ENCODE data around the gene SPRED3. TPM values are rescaled to one million over a fixed set of nuclear protein-coding genes. Genes with fewer than 3 reads are reported as not detected.
"Not testable (repeated sequence)": the region's sequence is repeated elsewhere in the genome, so short reads cannot be mapped to it uniquely, and the experiment has no call there.

The SPRED3 gene, protein sequence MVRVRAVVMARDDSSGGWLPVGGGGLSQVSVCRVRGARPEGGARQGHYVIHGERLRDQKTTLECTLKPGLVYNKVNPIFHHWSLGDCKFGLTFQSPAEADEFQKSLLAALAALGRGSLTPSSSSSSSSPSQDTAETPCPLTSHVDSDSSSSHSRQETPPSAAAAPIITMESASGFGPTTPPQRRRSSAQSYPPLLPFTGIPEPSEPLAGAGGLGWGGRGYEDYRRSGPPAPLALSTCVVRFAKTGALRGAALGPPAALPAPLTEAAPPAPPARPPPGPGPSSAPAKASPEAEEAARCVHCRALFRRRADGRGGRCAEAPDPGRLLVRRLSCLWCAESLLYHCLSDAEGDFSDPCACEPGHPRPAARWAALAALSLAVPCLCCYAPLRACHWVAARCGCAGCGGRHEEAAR
- total RNA-seq (0.68 and 4.0 TPM in 2 replicates), polyA plus RNA-seq (2.3 and 3.9 TPM in 2 replicates)

DNA sequence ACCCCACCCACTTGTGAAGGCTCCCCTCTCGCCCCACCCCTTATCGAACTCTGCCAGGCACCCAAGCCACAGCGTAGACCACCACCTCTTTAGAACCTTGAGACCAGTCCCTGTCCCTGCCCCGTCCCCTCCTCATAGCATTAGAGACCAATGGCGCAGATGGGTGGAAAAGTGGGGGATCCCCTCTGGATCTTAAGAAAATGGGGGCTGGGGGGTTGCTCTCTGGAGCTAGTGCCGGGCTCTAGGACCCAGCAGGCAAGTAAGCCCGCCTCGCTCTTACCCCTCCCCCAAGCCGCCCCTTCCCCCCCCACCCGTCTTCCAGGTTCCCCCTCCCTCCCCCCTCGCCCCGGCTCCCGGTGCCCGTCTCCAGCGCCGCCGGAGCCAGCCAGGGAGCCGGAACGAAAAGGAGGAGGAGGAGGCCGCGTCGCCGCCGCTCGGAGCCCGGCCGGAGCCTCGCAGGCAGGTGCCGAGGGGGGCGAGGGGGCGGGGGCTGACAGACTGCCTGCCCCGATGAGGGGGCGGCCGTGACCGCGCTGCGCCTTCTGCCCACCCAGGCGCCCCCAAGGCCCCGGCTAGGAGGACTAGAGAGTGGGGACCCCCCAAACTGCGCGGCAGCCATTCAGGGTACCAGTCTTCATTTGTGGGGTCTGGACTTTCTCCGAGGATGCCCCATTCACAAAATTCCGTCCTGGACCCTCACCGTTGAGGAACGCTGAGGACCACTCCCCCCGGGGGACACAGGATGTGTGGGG lies at the start of gene SPRED3:
Gene SPRED3, plus strand, starts transcription at position 349 of the 752 bp plus-strand sequence. CDS start 1,606 bp downstream, outside the sequence.
- Histone ChIP-seq H3K4me3 (peak within 1 kb of the TSS; percentile 77), H4K20me1 (ENCODE audit: insufficient read depth, poor library complexity, severe bottlenecking) (no peaks in the 10 kb centered on the region), H3K4me1 (ENCODE audit: insufficient read depth) (peaks cover 12% of the 10 kb centered on the region), H2AFZ (peak within 1 kb of the TSS; percentile 70), H3K27me3 (no peaks in the 10 kb centered on the region), H3K27ac (peak within 1 kb of the TSS; percentile 84), H3K79me2 (no peaks in the 10 kb centered on the region), H3K9me3 (ENCODE audit: low read depth) (no peaks in the 10 kb centered on the region), H3K36me3 (replicated peaks; ENCODE audit: insufficient read depth, low read depth) (no peaks in the 10 kb centered on the region), H3K4me2 (peak within 1 kb of the TSS; percentile 94), H3K9me2 (replicated peaks; ENCODE audit: insufficient read depth) (no peaks in the 10 kb centered on the region)
- WGBS (ENCODE audit: low lambda C conversion rate, missing lambda C conversion rate) = 2% methylated on average over 13 of the region's 46 CpGs
- DNase-seq (ENCODE audit: low spot score) = peak; percentile 77
- no peak for TF ChIP-seq EZH2phosphoT487 (IDR thresholded peaks at IDR 0.05; ENCODE audit: low read depth, severe bottlenecking, unreplicated experiment)
- TF ChIP-seq EZH2 (IDR thresholded peaks at IDR 0.05; ENCODE audit: borderline replicate concordance) = no peak
- TF ChIP-seq, protein P1, sequence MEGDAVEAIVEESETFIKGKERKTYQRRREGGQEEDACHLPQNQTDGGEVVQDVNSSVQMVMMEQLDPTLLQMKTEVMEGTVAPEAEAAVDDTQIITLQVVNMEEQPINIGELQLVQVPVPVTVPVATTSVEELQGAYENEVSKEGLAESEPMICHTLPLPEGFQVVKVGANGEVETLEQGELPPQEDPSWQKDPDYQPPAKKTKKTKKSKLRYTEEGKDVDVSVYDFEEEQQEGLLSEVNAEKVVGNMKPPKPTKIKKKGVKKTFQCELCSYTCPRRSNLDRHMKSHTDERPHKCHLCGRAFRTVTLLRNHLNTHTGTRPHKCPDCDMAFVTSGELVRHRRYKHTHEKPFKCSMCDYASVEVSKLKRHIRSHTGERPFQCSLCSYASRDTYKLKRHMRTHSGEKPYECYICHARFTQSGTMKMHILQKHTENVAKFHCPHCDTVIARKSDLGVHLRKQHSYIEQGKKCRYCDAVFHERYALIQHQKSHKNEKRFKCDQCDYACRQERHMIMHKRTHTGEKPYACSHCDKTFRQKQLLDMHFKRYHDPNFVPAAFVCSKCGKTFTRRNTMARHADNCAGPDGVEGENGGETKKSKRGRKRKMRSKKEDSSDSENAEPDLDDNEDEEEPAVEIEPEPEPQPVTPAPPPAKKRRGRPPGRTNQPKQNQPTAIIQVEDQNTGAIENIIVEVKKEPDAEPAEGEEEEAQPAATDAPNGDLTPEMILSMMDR (IDR thresholded peaks at IDR 0.05; ENCODE audit: poor library complexity) = no peak

DNA sequence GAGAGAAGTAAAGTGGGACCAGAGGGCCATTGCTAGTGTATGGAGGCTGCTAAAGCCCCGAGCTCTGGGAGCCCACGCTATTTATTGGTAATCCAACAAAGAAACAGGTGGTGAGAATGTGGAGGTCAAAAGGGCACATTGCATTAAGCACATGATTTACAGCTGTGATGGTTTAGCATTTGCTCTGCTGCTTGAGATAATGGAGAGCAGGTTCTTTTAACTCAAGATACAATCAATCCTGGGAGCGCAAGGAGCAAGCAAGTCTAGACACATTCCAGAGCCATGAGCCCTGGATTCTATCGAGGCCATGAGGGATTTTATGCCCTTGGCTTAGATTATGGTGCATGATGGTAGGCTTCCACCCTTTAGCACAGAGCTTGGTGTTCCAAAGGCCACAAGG lies 49.5 kb upstream of the SPRED3 start:
- not testable (repeated sequence) for H3K4me3 ChIP-seq; H3K27me3 ChIP-seq; H3K36me3 ChIP-seq (replicated peaks; ENCODE audit: insufficient read depth, low read depth); H3K79me2 ChIP-seq; H3K9me2 ChIP-seq (replicated peaks; ENCODE audit: insufficient read depth); H3K4me2 ChIP-seq; H3K4me1 ChIP-seq (ENCODE audit: insufficient read depth); H4K20me1 ChIP-seq (ENCODE audit: insufficient read depth, poor library complexity, severe bottlenecking); DNase-seq (ENCODE audit: low spot score); H2AFZ ChIP-seq; H3K9me3 ChIP-seq (ENCODE audit: low read depth)
- peak overlapping the region; percentile 33 for H3K27ac ChIP-seq
- WGBS (ENCODE audit: low lambda C conversion rate, missing lambda C conversion rate) = 12% methylated on average over 4 of the region's 4 CpGs

DNA sequence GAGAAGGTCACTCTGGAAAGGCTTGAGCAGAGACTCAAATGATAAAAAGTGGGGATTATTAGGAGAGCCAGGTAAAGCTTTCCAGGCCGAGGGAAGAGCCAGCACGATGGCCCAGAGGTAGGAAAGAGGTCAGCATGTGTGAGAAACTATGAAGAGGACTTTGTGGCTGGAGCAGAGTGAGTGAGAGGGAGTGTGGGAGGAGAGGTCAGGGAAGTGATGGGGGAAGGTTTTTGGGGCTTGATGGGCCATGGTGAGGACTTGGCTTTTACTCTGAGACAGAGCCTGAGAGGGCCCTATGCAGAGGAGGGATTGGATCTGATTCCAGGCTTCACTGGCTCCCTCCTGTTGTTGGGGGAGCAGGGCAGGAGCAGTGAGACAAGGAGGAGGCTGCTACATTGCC lies 47.6 kb upstream of the SPRED3 start:
- TF ChIP-seq EZH2 (IDR thresholded peaks at IDR 0.05; ENCODE audit: borderline replicate concordance) = no peak
- TF ChIP-seq, protein P1 (IDR thresholded peaks at IDR 0.05; ENCODE audit: poor library complexity) = no peak
- TF ChIP-seq EZH2phosphoT487 (IDR thresholded peaks at IDR 0.05; ENCODE audit: low read depth, severe bottlenecking, unreplicated experiment) = no peak
- H3K4me2 ChIP-seq = no peak overlapping the region
- H3K79me2 ChIP-seq = peaks cover 6% of the 10 kb centered on the region
- H2AFZ ChIP-seq = no peak overlapping the region
- no peaks in the 10 kb centered on the region for H3K36me3 ChIP-seq (replicated peaks; ENCODE audit: insufficient read depth, low read depth)
- H4K20me1 ChIP-seq (ENCODE audit: insufficient read depth, poor library complexity, severe bottlenecking) = no peaks in the 10 kb centered on the region
- H3K4me3 ChIP-seq = no peak overlapping the region
- DNase-seq (ENCODE audit: low spot score) = no peak
- no peak overlapping the region for H3K27ac ChIP-seq
- H3K27me3 ChIP-seq = no peaks in the 10 kb centered on the region
- H3K4me1 ChIP-seq (ENCODE audit: insufficient read depth) = peaks cover 6% of the 10 kb centered on the region
- no peaks in the 10 kb centered on the region for H3K9me2 ChIP-seq (replicated peaks; ENCODE audit: insufficient read depth)
- H3K9me3 ChIP-seq (ENCODE audit: low read depth) = no peaks in the 10 kb centered on the region
- 93% methylated on average over 2 of the region's 2 CpGs for WGBS (ENCODE audit: low lambda C conversion rate, missing lambda C conversion rate)

DNA sequence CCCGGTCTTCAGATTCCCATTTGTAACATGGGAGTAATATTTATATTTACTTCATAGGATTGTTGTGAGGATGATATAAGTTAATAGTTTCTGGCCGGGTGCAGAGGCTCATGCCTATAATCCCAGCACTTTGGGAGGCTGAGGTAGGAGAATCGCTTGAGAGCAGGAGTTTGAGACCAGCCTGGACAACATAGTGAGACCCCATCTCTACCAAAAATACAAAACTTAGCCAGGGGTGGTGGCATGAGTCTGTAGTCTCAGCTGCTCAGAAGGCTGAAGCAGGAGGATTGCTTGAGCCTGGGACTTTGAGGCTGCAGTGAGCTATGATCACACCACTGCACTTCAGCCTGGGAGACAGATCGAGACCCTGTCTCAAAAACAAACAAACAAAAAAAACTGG lies 41.7 kb upstream of the SPRED3 start:
- Histone ChIP-seq H3K4me2 (no peak overlapping the region), H3K9me3 (ENCODE audit: low read depth) (no peaks in the 10 kb centered on the region), H3K9me2 (replicated peaks; ENCODE audit: insufficient read depth) (no peaks in the 10 kb centered on the region), H3K36me3 (replicated peaks; ENCODE audit: insufficient read depth, low read depth) (no peaks in the 10 kb centered on the region), H3K27ac (no peak overlapping the region), H3K4me3 (no peak overlapping the region), H2AFZ (no peak overlapping the region), H3K79me2 (no peaks in the 10 kb centered on the region), H4K20me1 (ENCODE audit: insufficient read depth, poor library complexity, severe bottlenecking) (no peaks in the 10 kb centered on the region), H3K4me1 (ENCODE audit: insufficient read depth) (no peaks in the 10 kb centered on the region), H3K27me3 (no peaks in the 10 kb centered on the region)
- no peak for TF ChIP-seq EZH2 (IDR thresholded peaks at IDR 0.05; ENCODE audit: borderline replicate concordance)
- TF ChIP-seq, protein P1 (IDR thresholded peaks at IDR 0.05; ENCODE audit: poor library complexity) = no peak
- no peak for TF ChIP-seq EZH2phosphoT487 (IDR thresholded peaks at IDR 0.05; ENCODE audit: low read depth, severe bottlenecking, unreplicated experiment)
- DNase-seq (ENCODE audit: low spot score) = no peak
- WGBS (ENCODE audit: low lambda C conversion rate, missing lambda C conversion rate) = 82% methylated on average over 4 of the region's 4 CpGs

Measured in hepatocyte (in vitro differentiated cells).